HG02885 (cell line): ENCODE results near the gene FBXO10.
A peak's percentile ranks its signal among the peaks of the same experiment; 100 is the strongest.
"Not testable (repeated sequence)": the region's sequence is repeated elsewhere in the genome, so short reads cannot be mapped to it uniquely, and the experiment has no call there.

Source experiments
- ATAC-seq: cut with Tn5 transposase; IDR thresholded peaks from one replicate; pipeline ENCODE4 v1.9.1; 2021; ENCODE audit warnings: mild to moderate bottlenecking; ENCODE audit not compliant: unreplicated experiment, poor library complexity

FBXO10 gene

DNA sequence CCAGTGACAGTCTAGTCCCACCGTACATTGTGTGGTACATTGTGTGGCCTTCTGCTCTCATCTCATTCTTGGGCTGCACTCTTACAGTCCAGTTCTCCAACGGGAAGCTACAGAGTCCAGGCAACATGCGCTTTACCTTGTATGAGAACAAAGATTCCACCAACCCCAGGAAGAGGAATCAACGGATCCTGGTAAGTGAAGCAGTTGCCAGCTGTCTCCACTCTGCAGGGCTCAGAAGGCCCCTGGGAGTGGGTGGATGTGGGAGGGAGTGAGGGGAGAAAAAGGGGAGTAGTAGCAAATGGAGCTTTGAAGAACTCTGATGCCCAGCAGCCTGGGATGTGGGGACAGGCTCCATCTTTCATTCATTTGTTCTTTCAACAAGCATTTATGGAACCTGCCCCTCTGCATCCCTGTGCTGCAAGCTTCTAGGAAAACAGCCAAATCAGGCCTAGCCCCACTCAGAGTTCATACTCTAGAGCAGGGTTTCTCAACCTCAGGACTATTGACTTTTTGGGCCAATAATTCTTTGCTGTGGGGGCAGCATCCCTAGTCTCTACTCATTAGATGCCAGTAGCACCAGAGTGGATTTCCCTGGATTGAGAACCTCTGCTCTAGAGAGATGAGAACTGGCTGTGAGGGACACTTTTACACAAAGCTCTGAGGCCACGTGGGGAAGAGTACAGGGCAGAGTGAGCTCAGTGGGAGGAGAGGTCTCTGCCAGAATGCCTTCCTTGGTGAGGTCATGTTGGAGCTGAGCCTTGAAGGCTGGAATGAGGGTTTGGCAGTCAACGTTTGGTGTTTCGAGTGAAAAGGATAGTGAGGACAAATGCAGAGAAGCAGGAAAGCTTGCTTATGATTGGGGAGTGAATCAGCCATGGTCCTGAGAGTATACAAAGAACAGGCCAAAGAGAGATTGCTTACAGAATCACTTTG is 89.3 kb downstream of the FBXO10 start:
- ATAC-seq = no peak

DNA sequence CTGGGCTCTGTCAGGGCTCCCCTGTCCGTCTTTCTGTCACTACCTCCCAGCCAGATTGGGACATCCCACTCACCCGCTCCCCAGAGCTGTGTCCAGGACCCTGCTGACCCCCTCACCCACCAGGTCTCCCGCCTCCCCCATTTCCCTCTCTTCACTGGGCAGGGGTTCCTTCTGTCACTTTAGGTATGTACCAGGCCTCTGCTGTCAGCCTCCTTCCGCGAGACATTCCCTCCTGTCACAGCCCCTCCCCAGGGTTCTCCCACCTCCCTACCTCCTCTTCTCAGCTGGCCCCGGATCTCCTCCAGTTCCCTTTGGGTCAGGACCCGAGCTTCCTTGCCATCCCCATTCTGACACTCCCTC is 89.9 kb downstream of the FBXO10 start:
- ATAC-seq = no peak

DNA sequence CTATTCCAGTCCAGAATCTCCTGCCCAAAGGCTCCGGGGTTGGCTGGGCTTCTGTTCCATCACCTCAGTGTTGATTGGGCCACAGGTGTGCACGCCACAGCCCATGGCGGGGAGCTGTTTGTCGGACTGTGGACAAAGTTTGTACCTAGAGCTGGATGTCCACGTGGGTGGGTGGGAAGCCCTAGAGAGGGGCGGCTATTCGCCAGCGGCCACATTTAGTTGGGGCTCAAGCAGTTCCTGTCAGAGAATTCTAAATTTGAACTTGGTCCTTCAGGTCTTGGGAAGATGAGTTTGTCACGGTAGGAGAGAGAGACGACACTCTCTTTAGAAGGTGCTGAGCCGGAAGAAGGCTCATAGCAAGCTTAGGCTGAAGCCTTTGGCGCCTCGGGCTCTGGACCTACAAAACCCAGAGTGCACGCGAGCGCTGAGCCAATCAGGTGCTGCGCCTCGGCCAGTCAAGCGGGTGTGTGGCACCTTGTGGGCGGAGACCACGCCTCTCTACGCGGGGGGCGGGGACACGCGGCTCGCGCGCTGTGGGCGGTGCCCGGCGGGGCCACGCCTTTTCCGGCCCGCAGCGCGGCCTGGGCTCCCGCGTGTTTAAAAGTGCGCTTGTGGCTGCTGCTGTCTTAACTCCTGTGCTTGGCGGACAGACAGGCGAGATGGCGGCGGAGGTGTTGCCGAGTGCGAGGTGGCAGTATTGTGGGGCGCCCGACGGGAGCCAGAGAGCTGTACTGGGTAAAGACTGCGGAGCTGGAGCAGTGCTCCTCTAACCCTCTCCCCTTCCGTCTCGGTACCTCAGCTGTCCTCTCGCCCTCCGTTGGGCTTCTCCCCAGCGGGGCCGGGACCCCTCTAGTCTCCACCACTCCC is 90.6 kb downstream of the FBXO10 start, which contains the start of gene POLR1E:
Gene POLR1E (plus strand): TSS at position 560 of the 867 bp plus-strand sequence. CDS start 100 bp downstream, at position 660.
- peak; percentile 97 for ATAC-seq

DNA sequence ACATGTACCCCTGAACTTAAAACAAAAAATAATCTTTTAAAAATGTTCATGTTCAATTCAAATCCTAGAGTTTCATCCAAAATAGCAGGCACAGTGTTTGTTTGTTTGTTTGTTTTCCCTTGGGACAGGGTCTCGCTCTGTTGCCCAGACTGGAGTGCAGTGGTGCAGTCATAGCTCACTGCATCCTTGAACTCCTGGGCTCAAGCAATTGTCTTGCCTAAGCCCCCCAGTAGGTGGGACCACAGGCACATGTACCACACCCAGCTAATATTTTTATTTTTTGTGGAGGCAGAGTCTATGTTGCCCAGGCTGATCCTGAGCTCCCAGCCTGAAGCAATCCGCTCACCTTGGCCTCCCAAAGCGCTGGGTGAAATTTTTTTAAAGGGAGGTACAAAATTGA is 95.4 kb downstream of the FBXO10 start:
- no peak for ATAC-seq

DNA sequence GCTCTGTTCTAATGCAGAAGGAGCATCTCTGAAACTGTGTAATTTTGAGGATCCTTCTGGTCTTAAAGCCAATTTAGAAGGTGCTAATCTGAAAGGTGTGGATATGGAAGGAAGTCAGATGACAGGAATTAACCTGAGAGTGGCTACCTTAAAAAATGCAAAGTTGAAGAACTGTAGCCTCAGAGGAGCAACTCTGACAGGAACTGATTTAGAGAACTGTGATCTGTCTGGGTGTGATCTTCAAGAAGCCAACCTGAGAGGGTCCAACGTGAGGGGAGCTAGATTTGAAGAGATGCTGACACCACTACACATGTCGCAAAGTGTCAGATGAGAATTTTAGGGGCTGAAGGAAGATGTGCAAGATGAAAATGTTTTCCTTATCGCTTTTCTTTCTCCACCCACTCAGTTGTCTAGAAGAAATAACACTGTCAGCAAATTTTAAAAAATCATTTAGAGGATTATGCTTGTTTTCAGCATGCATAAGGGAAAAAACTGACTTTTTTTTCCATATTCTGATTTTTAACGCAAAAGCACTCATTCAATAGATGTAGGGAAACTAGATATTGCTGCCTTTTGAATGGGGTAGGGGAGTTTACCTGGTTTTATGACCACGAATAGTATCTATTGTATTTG is 98.1 kb downstream of the FBXO10 start:
- not testable (repeated sequence) for ATAC-seq

DNA sequence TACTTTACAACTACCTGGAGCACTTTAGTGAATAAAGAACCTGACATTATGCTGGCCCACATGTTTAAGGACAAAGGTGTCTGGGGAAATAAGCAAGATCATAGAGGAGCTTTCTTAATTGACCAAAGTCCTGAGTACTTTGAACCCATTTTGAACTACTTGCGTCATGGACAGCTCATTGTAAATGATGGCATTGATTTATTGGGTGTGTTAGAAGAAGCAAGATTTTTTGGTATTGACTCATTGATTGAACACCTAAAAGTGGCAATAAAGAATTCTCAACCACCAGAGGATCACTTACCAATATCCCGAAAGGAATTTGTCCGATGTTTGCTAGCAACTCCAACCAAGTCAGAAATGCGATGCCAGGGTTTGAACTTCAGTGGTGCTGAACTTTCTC is 98.7 kb downstream of the FBXO10 start:
- not testable (repeated sequence) for ATAC-seq

DNA sequence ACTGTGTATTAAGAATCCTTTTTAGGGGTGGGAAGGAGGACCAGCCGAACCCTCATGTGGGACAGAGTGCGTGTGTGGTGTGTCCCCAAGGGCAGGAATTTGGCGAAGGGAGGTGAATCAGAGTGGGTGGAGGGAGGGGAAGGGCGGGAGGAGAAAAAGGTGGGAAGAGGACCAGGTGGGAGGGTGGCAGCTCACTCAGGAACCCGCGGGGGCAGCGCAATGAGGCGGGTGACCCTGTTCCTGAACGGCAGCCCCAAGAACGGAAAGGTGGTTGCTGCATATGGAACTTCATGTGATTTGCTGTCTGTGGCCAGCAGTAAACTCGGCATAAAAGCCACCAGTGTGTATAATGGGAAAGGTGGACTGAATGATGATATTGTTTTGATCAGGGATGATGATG is 99.2 kb downstream of the FBXO10 start:
- no peak for ATAC-seq

DNA sequence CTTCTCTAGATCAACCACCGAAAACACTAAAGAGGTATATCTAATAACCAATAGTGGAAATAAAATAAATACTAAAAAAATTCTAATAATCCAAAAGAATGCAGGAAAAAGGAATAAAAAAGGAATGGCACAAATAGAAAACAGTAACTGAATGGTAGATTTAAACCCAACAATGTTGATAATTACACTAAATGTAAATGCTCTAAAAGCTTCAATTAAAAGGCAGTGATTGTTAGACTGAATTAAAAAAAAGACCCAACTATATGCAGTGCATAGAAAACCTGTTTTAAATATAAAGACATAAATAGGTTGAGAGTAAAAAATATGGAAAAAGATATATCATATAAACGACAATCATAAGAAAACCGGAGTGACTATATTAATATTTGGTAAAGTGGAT is 101.7 kb downstream of the FBXO10 start:
- no peak for ATAC-seq

DNA sequence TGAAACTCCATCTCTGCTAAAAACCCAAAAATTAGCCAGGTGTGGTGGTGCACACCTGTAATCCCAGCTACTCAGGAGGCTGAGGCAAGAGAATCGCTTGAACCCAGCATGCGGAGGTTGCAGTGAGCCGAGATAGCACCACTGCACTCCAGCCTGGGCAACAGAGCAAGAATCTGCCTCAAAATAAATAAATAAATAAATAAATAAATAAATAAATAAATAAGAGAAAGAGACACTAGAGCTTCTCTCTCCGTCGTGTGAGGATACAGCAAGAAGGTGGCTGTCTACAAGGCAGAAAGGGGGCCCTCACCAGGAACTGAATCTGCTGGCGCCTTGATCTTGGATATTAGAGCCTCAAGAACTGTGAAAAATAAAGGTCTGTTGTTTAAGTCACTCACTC is 102.2 kb downstream of the FBXO10 start:
- ATAC-seq = not testable (repeated sequence)

DNA sequence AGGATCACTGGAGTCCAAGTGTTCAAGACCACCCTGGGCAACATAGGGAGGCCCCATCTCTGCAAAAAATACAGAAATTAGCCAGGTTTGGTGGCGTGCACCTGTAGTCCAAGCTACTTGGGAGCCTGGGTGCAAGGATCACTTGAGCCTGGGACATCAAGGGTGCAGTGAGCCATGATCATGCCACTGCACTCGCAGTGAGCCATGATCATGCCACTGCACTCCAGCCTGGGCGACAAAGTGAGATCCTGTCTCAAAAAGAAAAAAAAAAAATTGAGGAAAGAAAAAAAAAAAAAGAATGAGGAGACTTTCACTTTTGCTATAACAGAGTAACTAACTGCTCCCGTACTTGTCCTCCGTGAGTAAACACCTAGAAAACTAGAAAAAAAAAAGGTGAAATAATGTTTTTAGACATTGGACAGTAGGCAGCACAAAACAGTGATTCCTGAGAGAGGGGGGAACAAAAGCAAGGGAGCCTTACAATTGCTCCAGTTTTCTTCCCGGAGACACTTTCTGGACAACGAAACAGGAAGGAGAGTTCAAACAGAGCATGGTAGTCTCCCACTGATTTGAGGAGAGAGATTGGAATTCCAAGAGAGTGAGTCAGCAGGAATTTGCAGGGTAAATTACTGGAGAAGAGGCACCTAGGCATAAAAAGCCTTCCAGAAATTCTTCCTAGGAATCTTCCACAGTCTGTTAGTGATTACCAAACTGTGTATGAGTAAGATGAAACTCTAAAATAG is 104.1 kb downstream of the FBXO10 start:
- no peak for ATAC-seq

DNA sequence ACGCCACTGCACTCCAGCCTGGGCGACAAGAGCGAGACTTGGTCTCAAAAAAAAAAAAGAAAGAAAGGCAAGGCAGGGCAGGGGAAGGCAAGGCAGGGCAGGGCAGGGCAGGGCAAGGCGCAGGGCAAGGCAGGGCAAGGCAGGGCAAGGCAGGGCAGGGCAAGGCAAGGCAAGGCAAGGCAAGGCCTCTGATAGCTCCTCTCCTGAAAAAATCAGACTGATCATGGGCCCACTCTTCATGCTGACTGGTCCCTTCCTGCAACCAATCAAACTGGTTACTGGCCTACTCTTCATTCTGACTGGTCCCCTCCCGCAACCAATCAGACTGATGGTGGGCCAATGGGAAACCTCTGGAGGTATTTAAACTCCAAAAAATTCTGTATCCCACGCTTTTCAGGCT is 107.6 kb downstream of the FBXO10 start:
- ATAC-seq = no peak

DNA sequence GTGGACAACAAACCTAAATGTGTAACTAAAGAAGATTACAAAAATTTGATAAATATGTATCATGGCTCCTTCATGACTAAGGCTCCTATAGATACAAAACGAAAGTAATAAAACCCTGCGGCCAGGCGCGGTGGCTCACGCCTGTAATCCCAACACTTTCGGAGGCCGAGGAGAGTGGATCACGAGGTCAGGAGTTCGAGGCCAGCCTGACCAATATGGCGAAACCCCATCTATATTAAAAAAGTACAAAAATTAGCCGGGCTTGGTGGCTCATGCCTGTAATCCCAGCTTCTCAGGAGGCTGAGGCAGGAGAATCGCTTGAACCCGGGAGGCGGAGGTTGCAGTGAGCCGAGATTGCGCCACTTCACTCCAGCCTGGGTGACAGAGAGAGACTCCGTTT is 108.7 kb downstream of the FBXO10 start:
- ATAC-seq = not testable (repeated sequence)

DNA sequence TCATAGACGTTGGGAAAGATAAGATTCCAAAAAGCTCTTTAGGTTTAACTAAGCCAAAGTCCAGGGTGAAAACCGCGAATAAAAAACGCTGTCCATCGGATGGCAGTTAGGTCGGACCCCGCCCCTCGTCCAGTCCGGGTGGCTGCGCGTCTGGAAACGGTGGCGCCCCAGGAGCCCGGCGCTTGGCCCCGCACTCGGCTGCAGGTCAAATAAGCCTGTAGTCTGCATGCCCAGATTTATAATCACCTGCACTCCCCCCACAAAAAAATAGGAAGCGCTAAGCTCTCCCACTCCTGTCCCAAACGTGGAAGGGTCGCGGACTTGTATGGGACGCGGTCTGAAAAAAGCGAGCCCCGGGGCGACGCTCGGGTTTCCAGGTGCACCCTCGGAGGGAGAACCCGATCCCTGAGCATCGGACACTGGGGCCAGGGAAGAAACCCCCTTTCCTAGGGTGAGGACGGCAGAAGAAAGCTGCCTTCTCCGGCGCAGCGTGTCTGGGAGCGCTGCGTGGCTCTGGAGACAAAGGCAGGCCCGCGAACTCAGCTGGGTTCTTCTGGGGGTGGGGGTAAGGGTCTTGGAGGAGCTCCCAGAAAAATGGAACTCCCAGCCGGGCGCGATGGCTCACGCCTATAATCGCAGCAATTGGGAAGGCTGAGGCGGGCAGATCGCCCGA is 110.0 kb downstream of the FBXO10 start:
- ATAC-seq = peak; percentile 6

DNA sequence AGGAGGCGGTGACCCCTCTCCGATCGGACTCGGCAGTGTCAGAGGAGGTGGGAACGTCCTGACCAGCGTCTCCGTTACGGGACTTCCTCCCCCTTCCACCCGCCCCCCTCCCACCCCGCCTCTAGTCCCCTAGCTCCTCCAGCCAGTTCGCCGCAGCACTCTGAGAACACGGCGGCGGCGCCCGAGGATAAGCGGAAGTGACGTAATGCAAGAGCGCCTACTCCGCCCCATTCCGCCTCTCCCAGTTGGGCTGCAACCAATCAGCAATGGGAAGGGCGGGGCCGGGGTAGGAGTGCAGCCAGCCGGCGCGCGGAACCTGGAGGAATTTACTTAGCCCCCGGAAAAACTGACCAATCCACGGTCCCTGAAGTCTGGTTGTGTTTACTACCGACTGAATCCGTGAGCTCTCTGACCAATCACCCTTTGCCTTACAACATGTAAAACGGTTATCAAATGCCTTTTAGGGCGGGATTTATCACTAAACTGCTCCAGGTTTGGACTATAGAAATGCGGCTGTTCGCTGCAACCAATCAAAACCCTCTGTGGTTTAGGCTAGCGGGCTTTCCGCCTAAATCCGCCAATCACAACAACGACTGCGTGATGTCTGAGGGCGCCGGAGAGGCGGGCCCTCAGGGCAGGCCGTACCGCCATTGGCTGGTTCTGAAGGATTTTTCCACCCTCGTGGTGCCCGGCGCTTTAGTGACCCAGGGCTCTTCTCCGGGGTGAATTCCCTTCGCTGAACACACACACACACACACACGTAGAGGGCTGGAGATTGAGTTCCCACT is 110.7 kb downstream of the FBXO10 start, which contains the start of gene ZBTB5:
Gene ZBTB5 (minus strand): TSS at position 202 of the 788 bp plus-strand sequence. CDS start 22,899 bp downstream, outside the sequence.
- ATAC-seq = peak; percentile 82

DNA sequence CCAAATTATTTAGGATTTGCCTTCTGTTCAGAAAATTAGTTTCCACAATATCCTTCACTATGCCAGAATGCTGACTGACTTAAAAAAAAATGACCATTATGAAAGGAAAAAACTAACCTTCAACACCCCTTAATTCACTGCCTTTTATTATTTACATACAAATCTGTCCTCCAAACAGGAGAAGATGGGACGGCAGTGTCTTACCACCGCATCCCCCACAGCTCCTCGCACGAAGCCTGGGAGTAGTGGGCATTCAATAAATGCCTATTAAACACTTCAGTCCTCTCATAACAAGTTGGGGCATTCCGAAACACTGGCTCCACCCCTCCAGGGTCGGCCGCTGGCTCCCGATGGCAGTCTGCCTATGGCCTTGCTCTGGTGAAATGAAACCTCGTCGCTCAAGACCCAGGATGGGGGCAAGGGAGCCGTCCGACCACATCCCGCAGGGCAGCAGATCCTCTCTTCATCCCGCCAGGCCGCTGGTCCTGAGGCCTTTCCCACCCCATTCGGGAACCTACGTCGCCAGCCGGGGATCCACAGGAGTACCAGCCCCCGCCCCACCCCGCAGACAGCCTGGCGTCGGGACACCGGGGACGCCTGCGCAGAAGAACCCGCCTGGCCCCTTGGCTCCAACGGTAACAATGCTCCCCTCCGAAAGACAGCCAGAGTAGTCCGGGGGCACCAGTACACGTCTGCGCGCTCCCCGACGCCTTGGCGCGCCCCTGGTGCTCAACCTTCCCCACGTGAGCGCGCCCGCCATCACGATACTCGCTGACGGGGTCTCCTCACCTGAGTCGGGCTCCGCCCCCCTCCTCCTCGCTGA is 111.5 kb downstream of the FBXO10 start:
- peak; percentile 11 for ATAC-seq

DNA sequence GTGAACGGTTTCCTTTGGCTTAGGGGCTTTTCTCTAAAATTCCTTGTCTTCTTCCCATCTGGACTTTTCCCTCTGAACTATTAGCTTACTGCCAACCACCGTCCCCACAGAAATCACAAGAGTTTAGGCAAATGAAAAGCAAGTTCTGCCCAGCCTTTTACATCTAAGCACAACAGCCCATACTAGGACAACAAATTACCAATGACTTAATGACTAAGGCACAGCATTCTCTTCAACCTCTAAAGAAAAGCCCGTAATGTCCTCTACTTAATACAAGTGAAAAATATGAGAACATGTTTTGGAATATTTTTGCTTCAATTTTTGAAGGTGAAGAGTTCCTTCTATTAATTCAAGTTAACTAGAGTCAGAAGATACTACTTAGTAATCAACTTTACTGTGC is 112.2 kb downstream of the FBXO10 start:
- ATAC-seq = no peak
